ENCODE results near the gene WDTC1.
"Not testable (repeated sequence)": the region's sequence is repeated elsewhere in the genome, so short reads cannot be mapped to it uniquely, and the experiment has no call there.

Gene WDTC1

DNA sequence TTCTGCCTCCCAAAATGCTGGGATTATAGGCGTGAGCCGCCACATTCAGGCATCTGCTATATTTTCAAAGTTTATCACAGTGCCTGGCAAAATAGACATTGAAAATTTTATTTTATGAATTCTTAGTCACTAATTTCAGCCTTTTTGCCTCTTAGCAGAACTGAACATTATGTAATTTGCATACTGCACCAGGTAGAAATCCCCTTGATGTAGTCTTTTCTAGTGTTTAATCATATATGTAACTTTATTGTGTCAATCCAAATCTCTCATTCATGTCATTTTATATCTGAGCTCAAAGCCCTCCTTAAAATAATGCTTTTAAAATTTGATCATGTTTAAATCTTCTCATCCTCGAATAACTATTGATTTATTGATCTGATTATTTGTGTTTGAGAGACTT is 19.2 kb downstream of the WDTC1 start:
- DNase-seq, result no peak

DNA sequence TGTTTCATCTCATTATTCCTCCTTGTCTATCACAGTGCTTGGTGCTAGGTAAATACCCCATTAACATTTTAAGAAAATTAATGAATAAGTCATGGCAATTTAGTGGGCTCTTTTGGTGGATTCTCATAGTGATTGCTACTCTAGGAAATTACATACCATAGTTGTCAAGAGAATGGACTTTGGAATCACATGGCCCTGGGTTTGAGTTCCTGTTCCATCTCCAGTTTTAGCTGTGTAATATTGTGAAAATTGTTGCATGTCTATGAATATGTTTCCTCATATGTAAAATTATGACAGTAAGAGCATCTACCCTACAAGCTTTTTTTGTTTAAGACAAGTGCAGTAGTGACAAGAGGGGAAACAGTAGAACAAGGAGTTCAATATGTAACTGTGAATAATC is 20.7 kb downstream of the WDTC1 start:
- no peak for DNase-seq

DNA sequence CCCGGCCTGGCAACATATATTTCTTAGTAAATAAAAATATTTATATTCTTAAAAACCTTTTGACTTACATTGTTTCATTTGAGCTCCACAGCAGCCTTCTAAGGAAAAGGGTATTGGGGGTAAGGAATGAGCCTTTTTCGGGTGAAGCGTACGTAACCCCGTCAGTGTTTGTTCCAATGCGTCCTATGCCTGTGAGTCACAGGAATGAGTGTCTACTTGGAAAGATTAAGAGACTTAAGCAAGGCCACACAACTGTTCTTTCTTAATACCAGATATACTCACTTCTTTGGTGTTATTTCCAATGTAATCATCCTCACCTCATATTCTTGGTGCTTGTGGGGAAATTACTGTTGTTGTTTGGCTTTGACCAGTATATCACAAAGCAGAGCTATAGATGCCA is 22.7 kb downstream of the WDTC1 start:
- no peak for DNase-seq

DNA sequence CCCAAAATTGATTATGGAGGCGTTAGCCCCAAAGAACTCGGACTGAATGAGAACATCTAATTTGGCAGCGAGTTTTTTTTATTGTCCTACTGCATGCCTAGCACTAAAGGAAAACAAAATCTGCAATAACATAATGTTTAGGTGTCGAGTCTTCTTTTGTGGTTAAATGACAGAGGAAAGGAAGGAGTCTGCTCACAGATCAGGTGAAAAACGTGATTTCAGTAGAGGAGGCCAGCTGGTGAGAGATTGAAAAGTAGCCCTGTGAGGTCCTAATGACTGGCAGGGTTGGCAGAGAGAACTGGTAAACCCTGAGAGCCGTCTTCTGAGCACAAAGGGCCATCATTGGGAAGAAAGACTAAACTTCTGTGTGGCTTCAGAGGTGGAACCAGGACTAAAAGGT is 24.2 kb downstream of the WDTC1 start:
- DNase-seq, result no peak

- no peak for DNase-seq
Observed at GRCh38 chr1:27267153-27267552, 32.7 kb downstream of the WDTC1 start.

- no peak for DNase-seq
Observed at GRCh38 chr1:27269276-27269675, 34.8 kb downstream of the WDTC1 start.

DNA sequence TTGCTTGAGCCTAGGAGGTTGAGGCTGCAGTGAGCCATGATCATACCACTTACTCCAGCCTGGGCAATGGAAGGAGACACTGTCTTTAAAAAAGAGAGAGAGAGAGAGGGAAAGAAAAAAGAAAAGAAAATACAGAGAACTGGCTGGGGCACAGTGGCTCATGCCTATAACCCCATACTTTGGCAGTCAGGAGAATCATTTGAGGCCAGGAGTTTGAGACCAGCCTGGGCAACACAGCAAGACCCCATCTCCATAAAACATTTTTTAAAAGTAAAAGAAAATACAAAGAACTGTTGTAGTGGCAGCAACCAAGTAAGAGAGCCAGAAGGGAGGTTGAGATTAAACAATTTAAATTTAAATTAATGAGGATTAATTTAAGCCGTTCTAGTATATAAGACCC is 39.8 kb downstream of the WDTC1 start:
- DNase-seq, result no peak

DNA sequence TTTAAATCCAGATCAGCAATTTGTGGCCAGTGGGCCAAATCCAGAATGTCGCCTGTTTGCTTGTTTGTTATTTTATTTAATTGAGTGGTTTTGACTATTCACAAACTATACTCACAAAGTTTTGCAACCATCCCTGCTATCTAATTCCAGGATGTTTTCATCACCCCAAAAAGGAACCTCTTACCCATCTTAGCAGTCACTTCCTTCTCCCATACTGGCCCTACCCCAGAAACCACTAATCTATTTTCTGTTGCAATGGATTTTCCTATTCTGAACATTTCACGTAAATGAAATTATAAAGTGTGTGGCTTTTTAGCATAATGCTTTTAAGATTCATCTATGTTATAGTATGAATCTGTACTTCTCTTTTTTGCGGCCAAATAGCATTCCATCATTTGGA is 41.3 kb downstream of the WDTC1 start:
- no peak for DNase-seq

- peak; percentile 62 for DNase-seq
Observed at GRCh38 chr1:27284425-27285273, 50.2 kb downstream of the WDTC1 start.

- DNase-seq, result no peak
Observed at GRCh38 chr1:27285274-27285660, 50.8 kb downstream of the WDTC1 start.

GRCh38 chr1:27285821-27286220 is 51.4 kb downstream of the WDTC1 start:
- not testable (repeated sequence) for DNase-seq

GRCh38 chr1:27289125-27289524 is 54.7 kb downstream of the WDTC1 start:
- not testable (repeated sequence) for DNase-seq

DNA sequence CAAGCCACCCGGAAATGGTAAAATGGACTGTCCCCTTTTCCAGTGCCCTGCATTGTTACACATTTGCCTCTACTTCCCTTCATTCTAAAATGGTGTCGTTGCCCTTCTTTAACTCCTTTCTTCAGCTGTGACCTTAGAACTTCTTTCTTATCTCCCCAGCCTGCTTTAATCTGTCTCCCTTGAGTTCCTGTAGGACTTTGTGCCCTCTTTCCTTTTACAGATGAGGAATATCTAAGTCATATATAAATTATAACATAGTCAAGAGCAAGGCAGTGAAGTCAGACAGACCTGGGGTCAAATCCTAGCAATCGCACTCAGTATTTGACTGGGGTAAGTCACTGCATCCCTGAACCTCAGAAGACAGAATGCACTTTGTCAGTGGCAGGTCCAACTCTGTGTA is 56.1 kb downstream of the WDTC1 start:
- no peak for DNase-seq

DNA sequence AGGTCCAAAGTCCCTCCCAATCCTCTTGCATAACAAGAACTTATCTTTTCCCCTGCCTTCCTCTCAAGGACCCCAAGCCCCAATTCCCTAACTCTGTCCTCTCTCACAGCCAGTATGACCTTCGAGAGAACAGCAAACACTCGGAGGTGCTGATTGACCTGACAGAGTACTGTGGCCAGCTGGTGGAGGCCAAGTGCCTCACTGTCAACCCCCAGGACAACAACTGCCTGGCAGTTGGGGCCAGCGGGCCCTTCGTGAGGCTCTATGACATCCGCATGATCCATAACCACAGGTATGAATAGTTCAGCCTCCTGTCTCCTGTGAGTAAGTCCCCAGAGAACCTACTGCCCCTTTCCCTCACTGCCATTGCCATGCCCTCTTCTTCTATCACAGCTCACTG is 57.7 kb downstream of the WDTC1 start:
- DNase-seq, result no peak

DNA sequence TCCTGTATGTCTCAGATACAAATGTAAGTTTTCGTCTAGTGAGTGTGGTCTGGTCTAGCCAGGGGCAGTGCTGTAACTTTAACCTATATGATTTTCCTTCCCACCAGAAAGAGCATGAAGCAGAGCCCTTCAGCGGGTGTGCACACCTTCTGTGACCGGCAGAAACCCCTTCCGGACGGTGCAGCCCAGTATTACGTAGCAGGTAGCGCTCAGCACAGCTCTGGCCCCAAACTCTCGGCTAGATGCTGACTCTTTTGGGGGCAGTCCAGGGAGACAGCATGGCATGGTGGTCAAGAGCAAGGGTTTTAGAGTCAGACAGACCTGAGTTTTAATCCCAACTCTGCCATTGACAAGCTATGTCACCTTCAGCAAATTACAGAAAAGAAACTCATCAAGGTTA is 59.5 kb downstream of the WDTC1 start:
- no peak for DNase-seq

DNA sequence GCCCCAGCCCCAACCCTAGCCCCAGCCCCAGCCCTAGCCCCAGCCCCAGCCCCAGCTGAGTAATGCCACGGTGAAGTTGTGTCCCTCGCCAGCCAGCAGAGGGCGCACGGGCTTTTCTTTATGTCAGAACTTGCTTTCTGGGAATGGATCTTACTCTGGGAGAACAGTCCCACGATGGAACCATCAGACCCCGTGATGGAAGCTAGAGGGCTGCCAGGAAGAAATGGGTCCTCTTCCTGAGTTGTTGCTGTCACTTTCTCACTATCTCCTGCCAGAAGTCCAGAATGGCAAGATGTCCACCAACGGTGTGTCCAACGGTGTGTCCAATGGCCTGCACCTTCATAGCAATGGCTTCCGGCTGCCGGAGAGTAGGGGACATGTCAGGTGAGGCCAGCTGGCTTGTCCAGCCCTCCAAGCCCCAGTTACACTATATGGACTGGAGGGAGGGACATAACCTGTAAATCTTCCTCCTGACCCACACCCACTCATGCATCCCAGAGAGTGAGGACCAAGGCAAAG is 62.4 kb downstream of the WDTC1 start:
- DNase-seq, result no peak

DNA sequence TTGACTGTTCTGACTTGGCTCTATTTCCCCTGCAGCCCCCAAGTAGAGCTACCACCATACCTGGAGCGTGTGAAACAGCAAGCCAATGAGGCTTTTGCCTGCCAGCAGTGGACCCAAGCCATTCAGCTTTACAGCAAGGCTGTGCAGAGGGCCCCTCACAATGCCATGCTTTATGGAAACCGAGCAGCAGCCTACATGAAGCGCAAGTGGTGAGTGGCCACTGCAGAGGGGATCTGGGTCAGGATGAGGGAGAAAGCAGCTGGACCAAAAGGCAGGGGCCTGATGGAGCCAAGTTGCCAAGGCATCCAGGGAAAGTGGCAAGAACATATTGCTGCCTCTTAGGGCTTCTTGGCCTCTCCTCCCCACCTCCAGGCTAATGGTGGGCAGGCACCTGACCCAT is 63.5 kb downstream of the WDTC1 start:
- DNase-seq, result no peak

DNA sequence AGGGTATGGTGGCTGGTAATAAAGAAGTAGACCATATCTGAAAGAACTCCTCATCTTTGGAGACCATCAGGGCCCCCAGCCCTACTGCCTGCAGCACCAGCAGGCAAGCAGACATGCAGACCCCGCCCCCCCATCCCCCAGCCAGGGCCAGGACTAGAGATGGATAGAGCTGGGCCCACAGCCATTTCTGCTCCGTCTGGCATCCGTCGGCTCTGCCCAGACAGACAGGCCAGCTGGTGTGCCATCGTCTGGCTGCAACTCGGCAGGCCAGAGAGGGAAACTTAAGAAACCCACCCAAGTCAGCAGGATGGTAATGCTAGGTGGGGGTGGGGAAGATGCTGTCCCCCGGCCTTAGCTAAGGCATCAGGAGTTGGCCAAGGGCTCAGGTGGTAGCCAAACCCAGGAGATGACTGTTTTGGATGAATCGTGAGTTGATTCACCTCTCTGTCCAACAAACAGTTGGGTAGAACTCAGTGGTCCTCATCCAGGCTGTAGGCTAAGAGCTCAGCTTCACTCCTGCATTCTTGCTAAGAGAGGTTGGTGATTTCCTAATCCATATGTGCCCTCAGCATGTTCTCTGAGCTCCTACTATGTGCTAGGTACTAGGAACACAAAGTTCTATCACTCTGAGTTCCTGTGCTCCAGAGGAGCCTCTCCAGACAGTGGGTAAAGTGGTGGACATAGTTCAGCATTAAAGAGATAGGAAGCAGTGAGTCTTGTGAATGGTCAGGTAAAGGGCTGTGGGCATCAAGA is 64.4 kb downstream of the WDTC1 start:
- no peak for DNase-seq

- DNase-seq, result no peak
Observed at GRCh38 chr1:27299385-27300271, 65.2 kb downstream of the WDTC1 start.

GRCh38 chr1:27300341-27301051 is 66.1 kb downstream of the WDTC1 start:
- no peak for DNase-seq

- no peak for DNase-seq
Observed at GRCh38 chr1:27301052-27301422, 66.6 kb downstream of the WDTC1 start.

GRCh38 chr1:27301582-27302199 is 67.3 kb downstream of the WDTC1 start:
- no peak for DNase-seq
